PFSK-1 (cell line): Measurements from ENCODE around the gene EPG5.

Experiments used
- FOXP2 ChIP-seq: optimal IDR thresholded peaks from 2 replicates; pipeline ENCODE3; 2011; ENCODE audit warnings: borderline replicate concordance, control low read depth, inconsistent platforms; ENCODE audit not compliant: insufficient read depth; ENCODE audit errors: extremely low read length, extremely low read depth
- TAF1 ChIP-seq: IDR thresholded peaks from 2 replicates; pipeline ENCODE4 v1.6.1; 2012; ENCODE audit warnings: low read length, control low read depth, borderline replicate concordance; ENCODE audit not compliant: insufficient read depth

- TF ChIP-seq TAF1: no peak
- TF ChIP-seq FOXP2: no peak
Measured at GRCh38 chr18:45856531-45856930, 110.6 kb downstream of the EPG5 start.
